PC-3 (cell line): ENCODE data around the gene STAM. TPM values are rescaled to one million over a fixed set of nuclear protein-coding genes. Genes with fewer than 3 reads are reported as not detected.

Experiments used
- ATAC-seq: fragments of 200-7000 bp; cut with Tn5 transposase; 2 replicates; pipeline ENCODE4 v1.9.1; 2020; ENCODE audit warnings: mild to moderate bottlenecking, moderate library complexity
- BruUV-seq: library from RNA; stranded (reverse); fragments of 400-500 nt; replicated peaks from 2 replicates; lab custom pipeline; 2021; lab: Mats Ljungman, UMichigan
- CTCF ChIA-PET: fragments of 300-600 bp; sonication (Branson Sonifier 250); formaldehyde crosslinking; loops from one replicate; lab custom pipeline; 2022; ENCODE audit warnings: antibody characterized with exemption; lab: Charles Lee
- POLR2A ChIA-PET: fragments of 300-600 bp; sonication (Branson Sonifier 250); formaldehyde crosslinking; loops from one replicate; lab custom pipeline; 2022; ENCODE audit warnings: antibody characterized with exemption; ENCODE audit not compliant: unreplicated experiment; lab: Charles Lee
- DNase-seq: peaks from one replicate; pipeline ENCODE4 v3.0.0-alpha.2; 2015
- H2AFZ ChIP-seq: fragments of 300-600 bp; sonication (generic); 2 replicates; pipeline ENCODE4 v1.6.0; 2016; ENCODE audit warnings: antibody characterized with exemption, low read length
- H3F3A ChIP-seq: fragments of 300-600 bp; sonication (generic); one replicate; pipeline ENCODE4 v1.6.0; 2017; ENCODE audit warnings: antibody characterized with exemption, low read length, control low read depth, mild to moderate bottlenecking; ENCODE audit not compliant: unreplicated experiment
- H3K27ac ChIP-seq: fragments of 300-600 bp; sonication (generic); 2 replicates; pipeline ENCODE4 v1.5.1; 2016; ENCODE audit warnings: mild to moderate bottlenecking, low read length
- H3K27me3 ChIP-seq: fragments of 300-600 bp; sonication (generic); 2 replicates; pipeline ENCODE4 v1.6.1; 2016; ENCODE audit warnings: low read length, mixed read lengths
- H3K36me3 ChIP-seq: fragments of 300-600 bp; sonication (generic); 2 replicates; pipeline ENCODE4 v1.6.1; 2016; ENCODE audit warnings: low read depth, mixed run types, low read length, mixed read lengths
- H3K4me1 ChIP-seq: fragments of 300-600 bp; sonication (generic); 2 replicates; pipeline ENCODE4 v1.5.1; 2016; ENCODE audit warnings: low read length; ENCODE audit not compliant: insufficient read depth
- H3K4me2 ChIP-seq: fragments of 300-600 bp; sonication (generic); 2 replicates; pipeline ENCODE4 v1.6.0; 2016; ENCODE audit warnings: low read length
- H3K4me3 ChIP-seq: fragments of 300-600 bp; sonication (generic); 2 replicates; pipeline ENCODE4 v1.5.1; 2016; ENCODE audit warnings: mild to moderate bottlenecking, low read length, mixed read lengths
- H3K79me2 ChIP-seq: fragments of 300-600 bp; sonication (generic); 2 replicates; pipeline ENCODE4 v1.6.1; 2017; ENCODE audit warnings: low read length, mixed read lengths
- H3K9ac ChIP-seq: fragments of 300-600 bp; sonication (generic); 2 replicates; pipeline ENCODE4 v1.6.0; 2016; ENCODE audit warnings: mild to moderate bottlenecking, low read length
- H3K9me2 ChIP-seq: fragments of 300-600 bp; sonication (generic); replicated peaks from 2 replicates; pipeline ENCODE4 v1.6.1; 2016; ENCODE audit warnings: mixed run types, low read length, mixed read lengths
- H3K9me3 ChIP-seq: fragments of 300-600 bp; sonication (generic); 2 replicates; pipeline ENCODE4 v1.6.1; 2016; ENCODE audit warnings: low read length, mixed read lengths
- H4K20me1 ChIP-seq: fragments of 300-600 bp; sonication (generic); 2 replicates; pipeline ENCODE4 v1.6.1; 2016; ENCODE audit warnings: low read length, mixed read lengths
- EZH2 ChIP-seq: fragments of 300-600 bp; sonication (generic); IDR thresholded peaks from one replicate; pipeline ENCODE4 v1.6.1; 2017; ENCODE audit warnings: antibody characterized with exemption, mild to moderate bottlenecking, low read length; ENCODE audit not compliant: unreplicated experiment
- EZH2phosphoT487 ChIP-seq: fragments of 300-600 bp; sonication (generic); IDR thresholded peaks from 2 replicates; pipeline ENCODE4 v1.6.1; 2018; ENCODE audit warnings: mild to moderate bottlenecking, antibody characterized with exemption, low read length, borderline replicate concordance
- intact Hi-C: fragments of 100-400 bp; cut with micrococcal nuclease; formaldehyde crosslinking; loops from 2 replicates; pipeline ENCODE4 v1.9.0; 2023
- total RNA-seq: library from RNA; depleted of rRNA; stranded (reverse); fragments of >200 nt; gene quantifications from 2 replicates; pipeline ENCODE4 v1.2.3, GENCODE V29; 2014
- TF ChIP-seq, protein P1 (sequence below): fragments of 300-600 bp; sonication (generic); conservative IDR thresholded peaks from 2 replicates; pipeline ENCODE4 v1.5.1; 2017; ENCODE audit warnings: antibody characterized with exemption, low read depth, mild to moderate bottlenecking, low read length

Gene STAM
- total RNA-seq, 1 experiment from 2014 or later, result 7.8 TPM

DNA sequence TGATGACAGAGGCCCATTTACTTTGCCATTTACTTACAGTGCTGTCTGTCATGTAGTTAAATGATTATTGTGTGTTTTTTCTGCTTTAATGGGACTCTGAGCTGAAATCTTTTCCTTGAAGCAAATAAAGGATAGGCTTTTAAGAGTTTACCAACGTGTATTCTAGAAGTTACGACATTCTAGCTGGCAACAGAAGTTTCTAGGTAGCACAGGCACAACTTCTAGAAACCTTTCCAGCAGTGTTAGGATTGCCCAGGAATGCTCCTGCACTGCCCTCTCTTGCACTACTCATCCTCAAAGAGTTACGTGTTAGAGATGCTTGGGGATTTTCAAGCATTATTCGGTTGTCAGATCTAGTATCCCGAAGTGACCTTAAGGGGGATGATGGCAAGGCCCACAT, 65.5 kb downstream of the STAM start:
- H3K79me2 ChIP-seq, result no peaks in the 10 kb centered on the region
- H3K4me2 ChIP-seq, result no peak overlapping the region
- no peak for TF ChIP-seq EZH2phosphoT487
- TF ChIP-seq, protein P1, sequence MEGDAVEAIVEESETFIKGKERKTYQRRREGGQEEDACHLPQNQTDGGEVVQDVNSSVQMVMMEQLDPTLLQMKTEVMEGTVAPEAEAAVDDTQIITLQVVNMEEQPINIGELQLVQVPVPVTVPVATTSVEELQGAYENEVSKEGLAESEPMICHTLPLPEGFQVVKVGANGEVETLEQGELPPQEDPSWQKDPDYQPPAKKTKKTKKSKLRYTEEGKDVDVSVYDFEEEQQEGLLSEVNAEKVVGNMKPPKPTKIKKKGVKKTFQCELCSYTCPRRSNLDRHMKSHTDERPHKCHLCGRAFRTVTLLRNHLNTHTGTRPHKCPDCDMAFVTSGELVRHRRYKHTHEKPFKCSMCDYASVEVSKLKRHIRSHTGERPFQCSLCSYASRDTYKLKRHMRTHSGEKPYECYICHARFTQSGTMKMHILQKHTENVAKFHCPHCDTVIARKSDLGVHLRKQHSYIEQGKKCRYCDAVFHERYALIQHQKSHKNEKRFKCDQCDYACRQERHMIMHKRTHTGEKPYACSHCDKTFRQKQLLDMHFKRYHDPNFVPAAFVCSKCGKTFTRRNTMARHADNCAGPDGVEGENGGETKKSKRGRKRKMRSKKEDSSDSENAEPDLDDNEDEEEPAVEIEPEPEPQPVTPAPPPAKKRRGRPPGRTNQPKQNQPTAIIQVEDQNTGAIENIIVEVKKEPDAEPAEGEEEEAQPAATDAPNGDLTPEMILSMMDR, result no peak
- TF ChIP-seq EZH2, result no peak
- H3K4me1 ChIP-seq, result no peaks in the 10 kb centered on the region
- H3F3A ChIP-seq, result no peaks in the 10 kb centered on the region
- H3K9ac ChIP-seq, result no peak overlapping the region
- H4K20me1 ChIP-seq, result no peaks in the 10 kb centered on the region
- intact Hi-C loops, result loop anchor here (10.0 kb wide), 1 partner anchor 65 kb away; the partner anchor contains the start of gene STAM
- ChIA-PET POLR2A (no interaction called here), CTCF (no interaction called here)
- H3K27ac ChIP-seq, result no peak overlapping the region
- no peaks in the 10 kb centered on the region for H3K27me3 ChIP-seq
- no peak for DNase-seq
- H3K9me3 ChIP-seq, result no peaks in the 10 kb centered on the region
- no peaks in the 10 kb centered on the region for H3K9me2 ChIP-seq
- no peak overlapping the region for H3K4me3 ChIP-seq
- H2AFZ ChIP-seq, result no peak overlapping the region
- H3K36me3 ChIP-seq, result no peaks in the 10 kb centered on the region; the same call in 1 of the 2 replicates
- 0 out of 2 replicates have a peak, but pooled peaks have one; percentile 15 for ATAC-seq
- no TSS peak for BruUV-seq

DNA sequence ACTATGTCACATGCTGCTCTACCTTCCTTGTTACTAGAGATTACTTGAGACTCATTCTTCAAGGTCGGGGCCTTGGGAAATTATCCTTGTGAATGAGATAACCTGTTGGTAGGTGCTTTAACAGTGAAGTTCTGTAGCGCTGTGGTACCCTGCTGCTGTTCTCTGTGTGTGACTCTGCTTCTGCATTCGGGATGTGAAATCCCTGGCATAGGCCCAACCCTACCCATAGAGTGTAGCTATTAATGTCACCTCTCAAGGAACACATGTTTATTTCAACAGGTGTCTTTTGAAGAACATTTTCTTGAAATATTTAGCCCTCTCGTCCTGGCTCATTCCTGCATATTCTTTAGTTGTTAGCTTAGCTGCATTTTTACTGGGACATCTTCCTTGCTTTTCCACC, 66.2 kb downstream of the STAM start:
- intact Hi-C loops, result no loop called here
- H3F3A ChIP-seq, result no peaks in the 10 kb centered on the region
- no peaks in the 10 kb centered on the region for H3K9me2 ChIP-seq
- H3K4me2 ChIP-seq, result no peak overlapping the region
- H3K79me2 ChIP-seq, result no peaks in the 10 kb centered on the region
- ChIA-PET CTCF (no interaction called here), POLR2A (no interaction called here)
- no peaks in the 10 kb centered on the region for H3K27me3 ChIP-seq
- TF ChIP-seq, protein P1, result no peak
- H3K9me3 ChIP-seq, result no peaks in the 10 kb centered on the region
- no TSS peak for BruUV-seq
- H3K36me3 ChIP-seq, result no peaks in the 10 kb centered on the region; the same call in 1 of the 2 replicates
- no peaks in the 10 kb centered on the region for H3K4me1 ChIP-seq
- H3K4me3 ChIP-seq, result no peak overlapping the region
- H3K9ac ChIP-seq, result no peak overlapping the region
- no peak overlapping the region for H3K27ac ChIP-seq
- no peaks in the 10 kb centered on the region for H4K20me1 ChIP-seq
- DNase-seq (no peak), ATAC-seq (no peak)
- no peak overlapping the region for H2AFZ ChIP-seq

DNA sequence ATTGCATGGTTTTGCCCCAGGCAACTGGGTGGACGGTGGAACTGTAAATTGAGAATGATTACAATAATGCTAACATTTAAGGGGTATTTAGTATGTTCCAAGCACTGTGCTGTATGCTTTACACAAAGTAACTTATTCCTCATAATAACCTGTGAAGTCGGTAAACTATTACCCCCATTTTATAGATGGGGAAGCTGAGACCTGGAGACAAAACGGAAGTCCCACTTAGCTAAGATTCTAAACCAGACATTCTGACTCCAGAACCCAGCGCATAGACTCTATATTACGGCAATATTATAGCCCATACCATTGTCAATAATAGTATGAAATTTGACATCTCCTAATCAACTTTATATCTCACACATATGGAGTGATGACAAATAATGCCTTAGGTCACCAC, 68.1 kb downstream of the STAM start:
- Histone ChIP-seq H3K4me2 (no peak overlapping the region), H4K20me1 (no peaks in the 10 kb centered on the region), H3K4me3 (no peak overlapping the region), H3K27me3 (no peaks in the 10 kb centered on the region), H3F3A (no peaks in the 10 kb centered on the region), H3K4me1 (no peaks in the 10 kb centered on the region), H3K9me3 (no peaks in the 10 kb centered on the region), H3K27ac (no peak overlapping the region), H3K36me3 (no peaks in the 10 kb centered on the region), H3K9me2 (no peaks in the 10 kb centered on the region), H3K79me2 (no peaks in the 10 kb centered on the region), H3K9ac (no peak overlapping the region), H2AFZ (no peak overlapping the region)
- DNase-seq (no peak), ATAC-seq (no peak)
- ChIA-PET POLR2A (no interaction called here), CTCF (no interaction called here)
- no TSS peak for BruUV-seq
- intact Hi-C loops, result no loop called here
- TF ChIP-seq, protein P1, result no peak
- TF ChIP-seq EZH2phosphoT487, result no peak
- TF ChIP-seq EZH2, result no peak
